K562 (cell line): ENCODE data around the gene ARMC9. TPM values are rescaled to one million over a fixed set of nuclear protein-coding genes. Genes with fewer than 3 reads are reported as not detected.
A peak's percentile ranks its signal among the peaks of the same experiment; 100 is the strongest.

ENCODE experiments used
- ASH1L ChIP-seq: fragments of 450-650 bp; IDR thresholded peaks from 2 replicates; pipeline ENCODE4 v1.6.1; 2018; ENCODE audit warnings: borderline replicate concordance, mild to moderate bottlenecking, low read depth; ENCODE audit not compliant: partially characterized antibody
- CBFA2T2 ChIP-seq: fragments of 450-650 bp; conservative IDR thresholded peaks from 2 replicates; pipeline ENCODE4 v1.6.1; 2017; ENCODE audit warnings: mild to moderate bottlenecking
- GABPA ChIP-seq: fragments of 200-800 bp; sonication (Bioruptor generic); conservative IDR thresholded peaks from 2 replicates; pipeline ENCODE4 v1.6.1; 2016; ENCODE audit warnings: low read depth, missing genetic modification characterization, missing compliant biosample characterization
- HEY1 ChIP-seq: fragments of 250-450 bp; sonication (Bioruptor Pico); IDR thresholded peaks from 2 replicates; pipeline ENCODE4 v1.5.0; 2020; ENCODE audit warnings: mild to moderate bottlenecking, moderate library complexity, borderline replicate concordance
- HNRNPK ChIP-seq: fragments of 200-400 bp; formaldehyde crosslinking; IDR thresholded peaks from one replicate; pipeline ENCODE4 v1.6.1; 2018; ENCODE audit warnings: mild to moderate bottlenecking, low read depth, low read length; ENCODE audit not compliant: poor library complexity, severe bottlenecking
- NFRKB ChIP-seq: fragments of 450-650 bp; IDR thresholded peaks from 2 replicates; pipeline ENCODE4 v1.6.1; 2016; ENCODE audit warnings: low read depth
- SIN3A ChIP-seq, 2 experiments: fragments of 150-350 bp in 1 of 2; IDR thresholded peaks; 2 replicates each; pipeline ENCODE4 v1.6.1; 2011 to 2016; ENCODE audit warnings: borderline replicate concordance in 2 of 2, low read depth in 2 of 2, low read length in 2 of 2, mild to moderate bottlenecking in 2 of 2, moderate library complexity in 2 of 2; ENCODE audit not compliant: control insufficient read depth in 1 of 2
- STAT5A ChIP-seq: IDR thresholded peaks from 2 replicates; pipeline ENCODE4 v1.6.1; 2012; ENCODE audit warnings: low read length, inconsistent platforms, borderline replicate concordance
- TCF7 ChIP-seq: sonication (generic); IDR thresholded peaks from 2 replicates; pipeline ENCODE4 v1.6.1; 2016; ENCODE audit warnings: antibody characterized with exemption, borderline replicate concordance
- TRIM24 ChIP-seq, 2 experiments: fragments of 450-650 bp; IDR thresholded peaks; 2 replicates each; pipeline ENCODE4 v1.6.1; 2016
- ZNF146 ChIP-seq: IDR thresholded peaks from one replicate; pipeline ENCODE4 v1.6.1; 2018; ENCODE audit warnings: missing compliant biosample characterization; ENCODE audit not compliant: unreplicated experiment
- ZNF354B ChIP-seq: fragments of 250-450 bp; sonication (Bioruptor Pico); IDR thresholded peaks from 2 replicates; pipeline ENCODE4 v1.4.0; 2020
- polyA plus RNA-seq, 8 experiments: library from polyadenylated mRNA; depleted of rRNA in 4 of 8; stranded (reverse) in 5 of 8; unstranded in 3 of 8; fragments of >200 nt; fragmentation: Nextera tagmentation in 2 of 8; fragmentation: Illumina TruSeq in 1 of 8; extraction: Ambion mirVana in 2 of 8; extraction: Trizol in 1 of 8; gene quantifications; 2 replicates each; pipeline versions ENCODE4 v1.2.1 to v1.2.3, GENCODE V29; 2011 to 2014; ENCODE audit warnings: inconsistent platforms in 1 of 8, missing spikeins in 1 of 8
- total RNA-seq, 7 experiments: library from RNA; depleted of rRNA in 6 of 7; stranded (reverse); fragments of >200 nt in 6 of 7; fragmentation: Illumina TruSeq in 2 of 7; extraction: Trizol in 2 of 7; gene quantifications; 2 replicates each; pipeline versions ENCODE4 v1.2.1 to v1.2.3, GENCODE V29; 2011 to 2021; ENCODE audit warnings: low replicate concordance in 1 of 7
- TF ChIP-seq, protein P1 (sequence below): sonication (generic); formaldehyde crosslinking; IDR thresholded peaks from 2 replicates; pipeline ENCODE4 v1.8.1; 2023; ENCODE audit warnings: mild to moderate bottlenecking, missing genetic modification reagents, moderate library complexity
- TF ChIP-seq, protein P2 (sequence below): sonication (generic); formaldehyde crosslinking; IDR thresholded peaks from 2 replicates; pipeline ENCODE4 v1.8.0; 2022; ENCODE audit warnings: missing genetic modification reagents, mild to moderate bottlenecking, moderate library complexity, borderline replicate concordance
- TF ChIP-seq, protein P3 (sequence below), 3 experiments: IDR thresholded peaks in 2 of 3; conservative IDR thresholded peaks in 1 of 3; 2 replicates each; pipeline ENCODE4 v1.5.1; 2011 to 2012; ENCODE audit warnings: low read length in 3 of 3, mild to moderate bottlenecking in 3 of 3, control low read depth in 2 of 3, improper control_type of control experiment in 1 of 3, inconsistent platforms in 1 of 3, low read depth in 1 of 3, mixed read lengths in 1 of 3, moderate library complexity in 1 of 3; ENCODE audit not compliant: insufficient read depth in 2 of 3
- TF ChIP-seq, protein P4 (sequence below): fragments of 250-450 bp; sonication (Bioruptor Pico); IDR thresholded peaks from 2 replicates; pipeline ENCODE4 v1.6.1; 2021; ENCODE audit warnings: mild to moderate bottlenecking
- TF ChIP-seq, protein P5 (sequence below): fragments of 250-450 bp; sonication (Bioruptor Pico); IDR thresholded peaks from 2 replicates; pipeline ENCODE4 v1.4.0; 2020; ENCODE audit warnings: mild to moderate bottlenecking, moderate library complexity
- TF ChIP-seq, protein P6 (sequence below): sonication (generic); formaldehyde crosslinking; IDR thresholded peaks from 2 replicates; pipeline ENCODE4 v1.9.0; 2022; ENCODE audit warnings: mild to moderate bottlenecking, missing genetic modification reagents
- TF ChIP-seq, protein P7 (sequence below): fragments of 250-450 bp; sonication (Bioruptor Pico); IDR thresholded peaks from 2 replicates; pipeline ENCODE4 v1.8.0; 2022; ENCODE audit warnings: inconsistent platforms, mild to moderate bottlenecking, moderate library complexity, borderline replicate concordance

Gene ARMC9
- total and polyA plus RNA-seq, 9 of the 15 experiments (the other 6 are each of a cell fraction or from before 2014, with no cell fraction given) = 0.36 to 2.3 (median 1.1) TPM

DNA sequence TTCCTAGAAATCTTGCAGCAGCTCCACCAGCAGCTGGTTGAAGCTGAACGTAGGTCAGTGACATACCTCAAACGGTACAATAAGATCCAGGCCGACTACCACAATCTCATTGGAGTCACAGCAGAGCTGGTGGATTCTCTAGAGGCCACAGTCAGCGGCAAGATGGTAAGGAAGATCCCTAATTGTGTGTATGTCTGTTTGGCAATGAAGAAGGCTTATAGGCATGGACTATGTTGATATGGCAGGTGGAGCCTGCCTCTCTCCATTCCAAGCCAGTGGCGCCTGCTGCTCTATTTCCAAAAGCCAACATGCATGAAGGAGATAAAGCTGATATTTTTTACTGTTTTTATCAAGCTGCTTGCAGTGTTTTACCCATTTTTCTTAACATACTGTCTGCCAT lies 36.8 kb downstream of the ARMC9 start (continued):
- TF ChIP-seq, protein P1, sequence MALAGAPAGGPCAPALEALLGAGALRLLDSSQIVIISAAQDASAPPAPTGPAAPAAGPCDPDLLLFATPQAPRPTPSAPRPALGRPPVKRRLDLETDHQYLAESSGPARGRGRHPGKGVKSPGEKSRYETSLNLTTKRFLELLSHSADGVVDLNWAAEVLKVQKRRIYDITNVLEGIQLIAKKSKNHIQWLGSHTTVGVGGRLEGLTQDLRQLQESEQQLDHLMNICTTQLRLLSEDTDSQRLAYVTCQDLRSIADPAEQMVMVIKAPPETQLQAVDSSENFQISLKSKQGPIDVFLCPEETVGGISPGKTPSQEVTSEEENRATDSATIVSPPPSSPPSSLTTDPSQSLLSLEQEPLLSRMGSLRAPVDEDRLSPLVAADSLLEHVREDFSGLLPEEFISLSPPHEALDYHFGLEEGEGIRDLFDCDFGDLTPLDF = no peak
- TF ChIP-seq, protein P2, sequence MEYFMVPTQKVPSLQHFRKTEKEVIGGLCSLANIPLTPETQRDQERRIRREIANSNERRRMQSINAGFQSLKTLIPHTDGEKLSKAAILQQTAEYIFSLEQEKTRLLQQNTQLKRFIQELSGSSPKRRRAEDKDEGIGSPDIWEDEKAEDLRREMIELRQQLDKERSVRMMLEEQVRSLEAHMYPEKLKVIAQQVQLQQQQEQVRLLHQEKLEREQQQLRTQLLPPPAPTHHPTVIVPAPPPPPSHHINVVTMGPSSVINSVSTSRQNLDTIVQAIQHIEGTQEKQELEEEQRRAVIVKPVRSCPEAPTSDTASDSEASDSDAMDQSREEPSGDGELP (CRISPR knock-in tag) = no peak
- TF ChIP-seq SIN3A (IDR thresholded peaks at IDR 0.05; ENCODE audit: borderline replicate concordance in 2 of 2, control insufficient read depth in 1 of 2, low read depth in 2 of 2, low read length in 2 of 2) (no peak), ZNF354B (CRISPR knock-in tag) (no peak), TRIM24 (IDR thresholded peaks at IDR 0.05) (peak in 1 of 2 experiments; percentile 51; a peak in 1 of 4 replicates), HNRNPK (no peak), STAT5A (peak; percentile 56; the same call in 1 of the 2 replicates), TCF7 (no peak), HEY1 (no peak), CBFA2T2 (peak; percentile 74), ASH1L (no peak), ZNF146 (CRISPR knock-in tag) (no peak), GABPA (tag) (no peak), NFRKB (no peak)
- TF ChIP-seq, protein P3, sequence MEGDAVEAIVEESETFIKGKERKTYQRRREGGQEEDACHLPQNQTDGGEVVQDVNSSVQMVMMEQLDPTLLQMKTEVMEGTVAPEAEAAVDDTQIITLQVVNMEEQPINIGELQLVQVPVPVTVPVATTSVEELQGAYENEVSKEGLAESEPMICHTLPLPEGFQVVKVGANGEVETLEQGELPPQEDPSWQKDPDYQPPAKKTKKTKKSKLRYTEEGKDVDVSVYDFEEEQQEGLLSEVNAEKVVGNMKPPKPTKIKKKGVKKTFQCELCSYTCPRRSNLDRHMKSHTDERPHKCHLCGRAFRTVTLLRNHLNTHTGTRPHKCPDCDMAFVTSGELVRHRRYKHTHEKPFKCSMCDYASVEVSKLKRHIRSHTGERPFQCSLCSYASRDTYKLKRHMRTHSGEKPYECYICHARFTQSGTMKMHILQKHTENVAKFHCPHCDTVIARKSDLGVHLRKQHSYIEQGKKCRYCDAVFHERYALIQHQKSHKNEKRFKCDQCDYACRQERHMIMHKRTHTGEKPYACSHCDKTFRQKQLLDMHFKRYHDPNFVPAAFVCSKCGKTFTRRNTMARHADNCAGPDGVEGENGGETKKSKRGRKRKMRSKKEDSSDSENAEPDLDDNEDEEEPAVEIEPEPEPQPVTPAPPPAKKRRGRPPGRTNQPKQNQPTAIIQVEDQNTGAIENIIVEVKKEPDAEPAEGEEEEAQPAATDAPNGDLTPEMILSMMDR (IDR thresholded peaks at IDR 0.05 in 2 of 3, conservative IDR thresholded peaks at IDR 0.05 in 1 of 3; ENCODE audit: insufficient read depth in 2 of 3, low read depth in 1 of 3, low read length in 3 of 3) = no peak
- TF ChIP-seq, protein P4, sequence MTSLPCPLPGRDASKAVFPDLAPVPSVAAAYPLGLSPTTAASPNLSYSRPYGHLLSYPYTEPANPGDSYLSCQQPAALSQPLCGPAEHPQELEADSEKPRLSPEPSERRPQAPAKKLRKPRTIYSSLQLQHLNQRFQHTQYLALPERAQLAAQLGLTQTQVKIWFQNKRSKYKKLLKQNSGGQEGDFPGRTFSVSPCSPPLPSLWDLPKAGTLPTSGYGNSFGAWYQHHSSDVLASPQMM (CRISPR knock-in tag) = no peak
- TF ChIP-seq, protein P5, sequence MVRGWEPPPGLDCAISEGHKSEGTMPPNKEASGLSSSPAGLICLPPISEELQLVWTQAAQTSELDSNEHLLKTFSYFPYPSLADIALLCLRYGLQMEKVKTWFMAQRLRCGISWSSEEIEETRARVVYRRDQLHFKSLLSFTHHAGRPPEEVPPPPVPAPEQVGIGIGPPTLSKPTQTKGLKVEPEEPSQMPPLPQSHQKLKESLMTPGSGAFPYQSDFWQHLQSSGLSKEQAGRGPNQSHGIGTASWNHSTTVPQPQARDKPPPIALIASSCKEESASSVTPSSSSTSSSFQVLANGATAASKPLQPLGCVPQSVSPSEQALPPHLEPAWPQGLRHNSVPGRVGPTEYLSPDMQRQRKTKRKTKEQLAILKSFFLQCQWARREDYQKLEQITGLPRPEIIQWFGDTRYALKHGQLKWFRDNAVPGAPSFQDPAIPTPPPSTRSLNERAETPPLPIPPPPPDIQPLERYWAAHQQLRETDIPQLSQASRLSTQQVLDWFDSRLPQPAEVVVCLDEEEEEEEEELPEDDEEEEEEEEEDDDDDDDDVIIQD (CRISPR knock-in tag) = no peak
- TF ChIP-seq, protein P6, sequence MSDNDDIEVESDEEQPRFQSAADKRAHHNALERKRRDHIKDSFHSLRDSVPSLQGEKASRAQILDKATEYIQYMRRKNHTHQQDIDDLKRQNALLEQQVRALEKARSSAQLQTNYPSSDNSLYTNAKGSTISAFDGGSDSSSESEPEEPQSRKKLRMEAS = peak; percentile 33; the same call in 1 of the 2 replicates
- TF ChIP-seq, protein P7, sequence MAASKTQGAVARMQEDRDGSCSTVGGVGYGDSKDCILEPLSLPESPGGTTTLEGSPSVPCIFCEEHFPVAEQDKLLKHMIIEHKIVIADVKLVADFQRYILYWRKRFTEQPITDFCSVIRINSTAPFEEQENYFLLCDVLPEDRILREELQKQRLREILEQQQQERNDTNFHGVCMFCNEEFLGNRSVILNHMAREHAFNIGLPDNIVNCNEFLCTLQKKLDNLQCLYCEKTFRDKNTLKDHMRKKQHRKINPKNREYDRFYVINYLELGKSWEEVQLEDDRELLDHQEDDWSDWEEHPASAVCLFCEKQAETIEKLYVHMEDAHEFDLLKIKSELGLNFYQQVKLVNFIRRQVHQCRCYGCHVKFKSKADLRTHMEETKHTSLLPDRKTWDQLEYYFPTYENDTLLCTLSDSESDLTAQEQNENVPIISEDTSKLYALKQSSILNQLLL (CRISPR knock-in tag) = no peak
